GM12891 (cell line): Measurements from ENCODE around the gene JUP.

ENCODE experiments used
- POLR2A ChIP-seq: IDR thresholded peaks from 2 replicates; pipeline ENCODE4 v1.6.1; 2011; ENCODE audit warnings: low read depth, low read length, control low read depth
- POLR2AphosphoS5 ChIP-seq: IDR thresholded peaks from 2 replicates; pipeline ENCODE4 v1.6.1; 2011; ENCODE audit warnings: low read depth, low read length, control low read depth
- POU2F2 ChIP-seq: IDR thresholded peaks from 2 replicates; pipeline ENCODE4 v1.6.1; 2011; ENCODE audit warnings: low read depth, mild to moderate bottlenecking, control low read depth, low read length, moderate library complexity
- TAF1 ChIP-seq: IDR thresholded peaks from 2 replicates; pipeline ENCODE4 v1.6.1; 2011; ENCODE audit warnings: low read depth, low read length, control low read depth

DNA sequence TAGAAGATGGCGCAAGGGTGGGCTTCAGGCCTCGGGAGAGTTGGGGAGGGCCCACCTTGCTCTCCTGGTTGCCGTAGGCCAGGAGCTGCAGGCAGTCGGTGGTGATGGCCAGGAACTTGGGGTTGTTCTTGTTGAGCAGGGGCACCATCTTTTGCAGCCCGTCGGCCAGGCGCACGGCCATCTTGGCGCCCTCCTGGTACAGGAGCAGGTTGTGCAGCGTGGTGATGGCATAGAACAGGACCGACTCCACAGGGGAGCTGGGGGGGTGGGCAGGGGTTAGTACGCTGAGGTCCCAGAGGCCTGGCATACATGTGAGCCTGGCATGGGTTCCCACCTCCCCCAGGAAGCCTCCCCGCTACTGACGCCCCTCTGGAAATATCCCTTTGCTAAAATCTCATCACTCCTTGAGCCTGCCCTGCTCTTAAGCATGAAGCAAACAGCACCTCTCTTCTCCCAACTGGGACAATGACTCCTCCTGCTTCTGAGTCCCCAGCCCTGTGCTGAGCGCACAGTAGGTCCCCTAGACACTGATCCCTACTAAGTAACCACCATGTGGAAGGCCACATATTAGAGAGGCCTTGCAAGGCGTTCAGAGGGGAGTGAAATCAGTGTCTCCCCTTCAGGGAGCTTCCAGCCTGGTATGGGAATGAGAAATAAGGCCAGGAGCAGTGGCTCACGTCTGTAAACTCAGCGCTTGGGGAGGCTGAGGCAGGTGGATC is 19.0 kb downstream of the JUP start:
- TF ChIP-seq POLR2A (no peak), TAF1 (no peak), POLR2AphosphoS5 (no peak), POU2F2 (no peak)
